IMR-90 (cell line): Measurements from ENCODE around the gene LRCOL1.

Experiments used
- BHLHE40 ChIP-seq: fragments of 150-350 bp; IDR thresholded peaks from 2 replicates; pipeline ENCODE4 v1.6.1; 2016; ENCODE audit warnings: mild to moderate bottlenecking, low read depth, low read length
- CHD1 ChIP-seq: IDR thresholded peaks from 2 replicates; pipeline ENCODE4 v1.6.1; 2012; ENCODE audit warnings: low read depth, low read length, improper control_type of control experiment
- FOS ChIP-seq: fragments of 150-350 bp; IDR thresholded peaks from 2 replicates; pipeline ENCODE4 v1.6.1; 2016; ENCODE audit warnings: low read depth, low read length
- MAZ ChIP-seq: IDR thresholded peaks from 2 replicates; pipeline ENCODE4 v1.6.1; 2012; ENCODE audit warnings: low read depth, mild to moderate bottlenecking, low read length, improper control_type of control experiment, moderate library complexity, borderline replicate concordance
- NFE2L2 ChIP-seq: fragments of 150-350 bp; IDR thresholded peaks from 2 replicates; pipeline ENCODE4 v1.6.1; 2016; ENCODE audit warnings: low read depth, mild to moderate bottlenecking, low read length
- POLR2A ChIP-seq: IDR thresholded peaks from 2 replicates; pipeline ENCODE4 v1.6.1; 2012; ENCODE audit warnings: mild to moderate bottlenecking, low read depth, low read length
- RCOR1 ChIP-seq: IDR thresholded peaks from 2 replicates; pipeline ENCODE4 v1.6.1; 2012; ENCODE audit warnings: mild to moderate bottlenecking, low read length, improper control_type of control experiment; ENCODE audit not compliant: insufficient replicate concordance
- RFX5 ChIP-seq: IDR thresholded peaks from 2 replicates; pipeline ENCODE4 v1.8.0; 2012; ENCODE audit warnings: low read depth, mild to moderate bottlenecking, low read length, moderate library complexity
- SMC3 ChIP-seq: fragments of 150-350 bp; IDR thresholded peaks from 2 replicates; pipeline ENCODE4 v1.6.1; 2016; ENCODE audit warnings: low read depth, mild to moderate bottlenecking, antibody characterized with exemption, low read length, moderate library complexity
- USF2 ChIP-seq: fragments of 150-350 bp; IDR thresholded peaks from 2 replicates; pipeline ENCODE4 v1.6.1; 2017; ENCODE audit warnings: mild to moderate bottlenecking, antibody characterized with exemption, low read length, low read depth
- TF ChIP-seq, protein P1 (sequence below): conservative IDR thresholded peaks from 2 replicates; pipeline ENCODE4 v1.5.1; 2012; ENCODE audit warnings: mild to moderate bottlenecking, low read depth, low read length, improper control_type of control experiment
- TF ChIP-seq, protein P2 (sequence below): fragments of 150-350 bp; IDR thresholded peaks from 2 replicates; pipeline ENCODE4 v1.6.1; 2016; ENCODE audit warnings: low read depth, mild to moderate bottlenecking, low read length, moderate library complexity, borderline replicate concordance

DNA sequence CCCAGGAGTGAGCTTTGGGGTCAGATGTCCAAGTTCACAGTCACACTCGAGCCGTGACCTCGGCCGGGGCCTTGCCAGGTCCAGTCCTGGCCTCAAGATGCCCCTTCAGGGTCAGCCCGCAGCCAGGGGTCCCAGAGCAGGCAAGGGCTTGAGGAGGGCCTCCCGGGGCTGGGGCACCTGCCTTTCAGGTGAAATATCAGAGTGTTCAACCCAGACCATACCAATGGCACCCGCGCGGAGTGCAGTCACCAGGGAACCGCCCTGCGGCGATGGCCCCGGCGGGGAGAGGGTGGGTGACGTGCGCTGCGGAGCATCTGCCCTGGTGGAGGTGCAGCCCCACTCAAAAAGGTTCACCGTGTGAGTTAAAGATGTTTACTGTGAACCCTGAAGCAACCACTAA is 16.9 kb downstream of the LRCOL1 start:
- TF ChIP-seq FOS: no peak
- TF ChIP-seq, protein P1, sequence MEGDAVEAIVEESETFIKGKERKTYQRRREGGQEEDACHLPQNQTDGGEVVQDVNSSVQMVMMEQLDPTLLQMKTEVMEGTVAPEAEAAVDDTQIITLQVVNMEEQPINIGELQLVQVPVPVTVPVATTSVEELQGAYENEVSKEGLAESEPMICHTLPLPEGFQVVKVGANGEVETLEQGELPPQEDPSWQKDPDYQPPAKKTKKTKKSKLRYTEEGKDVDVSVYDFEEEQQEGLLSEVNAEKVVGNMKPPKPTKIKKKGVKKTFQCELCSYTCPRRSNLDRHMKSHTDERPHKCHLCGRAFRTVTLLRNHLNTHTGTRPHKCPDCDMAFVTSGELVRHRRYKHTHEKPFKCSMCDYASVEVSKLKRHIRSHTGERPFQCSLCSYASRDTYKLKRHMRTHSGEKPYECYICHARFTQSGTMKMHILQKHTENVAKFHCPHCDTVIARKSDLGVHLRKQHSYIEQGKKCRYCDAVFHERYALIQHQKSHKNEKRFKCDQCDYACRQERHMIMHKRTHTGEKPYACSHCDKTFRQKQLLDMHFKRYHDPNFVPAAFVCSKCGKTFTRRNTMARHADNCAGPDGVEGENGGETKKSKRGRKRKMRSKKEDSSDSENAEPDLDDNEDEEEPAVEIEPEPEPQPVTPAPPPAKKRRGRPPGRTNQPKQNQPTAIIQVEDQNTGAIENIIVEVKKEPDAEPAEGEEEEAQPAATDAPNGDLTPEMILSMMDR: no peak
- no peak for TF ChIP-seq NFE2L2
- TF ChIP-seq POLR2A: no peak
- TF ChIP-seq, protein P2, sequence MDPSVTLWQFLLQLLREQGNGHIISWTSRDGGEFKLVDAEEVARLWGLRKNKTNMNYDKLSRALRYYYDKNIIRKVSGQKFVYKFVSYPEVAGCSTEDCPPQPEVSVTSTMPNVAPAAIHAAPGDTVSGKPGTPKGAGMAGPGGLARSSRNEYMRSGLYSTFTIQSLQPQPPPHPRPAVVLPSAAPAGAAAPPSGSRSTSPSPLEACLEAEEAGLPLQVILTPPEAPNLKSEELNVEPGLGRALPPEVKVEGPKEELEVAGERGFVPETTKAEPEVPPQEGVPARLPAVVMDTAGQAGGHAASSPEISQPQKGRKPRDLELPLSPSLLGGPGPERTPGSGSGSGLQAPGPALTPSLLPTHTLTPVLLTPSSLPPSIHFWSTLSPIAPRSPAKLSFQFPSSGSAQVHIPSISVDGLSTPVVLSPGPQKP: no peak
- no peak for TF ChIP-seq CHD1
- TF ChIP-seq SMC3: no peak
- no peak for TF ChIP-seq RFX5
- TF ChIP-seq RCOR1: no peak
- no peak for TF ChIP-seq BHLHE40
- TF ChIP-seq USF2: no peak
- TF ChIP-seq MAZ: no peak
